HK-2 (cell line): ENCODE data around the gene BTBD2.

Source experiments
- DNase-seq: peaks from one replicate; pipeline ENCODE4 v3.0.0-alpha.2; 2018; ENCODE audit not compliant: unreplicated experiment

Gene BTBD2

GRCh38 chr19:2050991-2051772 lies 35.7 kb upstream of the BTBD2 start, which contains the start of gene MKNK2:
Gene MKNK2 (minus strand): TSS chr19:2051244. CDS start chr19:2050851, 393 bp downstream.
- peak; percentile 97 for DNase-seq

- DNase-seq = no peak
Measured at GRCh38 chr19:2050349-2050990, 35.0 kb upstream of the BTBD2 start.

- DNase-seq = peak; percentile 84
Measured at GRCh38 chr19:2049741-2050348, 34.3 kb upstream of the BTBD2 start.

GRCh38 chr19:2048959-2049740 lies 33.6 kb upstream of the BTBD2 start:
- no peak for DNase-seq

- DNase-seq = no peak
Measured at GRCh38 chr19:2048104-2048958, 32.8 kb upstream of the BTBD2 start.

- DNase-seq = peak; percentile 75
Measured at GRCh38 chr19:2047449-2048103, 32.1 kb upstream of the BTBD2 start.

GRCh38 chr19:2047076-2047448 lies 31.5 kb upstream of the BTBD2 start:
- no peak for DNase-seq

GRCh38 chr19:2046046-2046907 lies 30.8 kb upstream of the BTBD2 start:
- DNase-seq = no peak

- DNase-seq = no peak
Measured at GRCh38 chr19:2045501-2046045, 30.1 kb upstream of the BTBD2 start.

GRCh38 chr19:2044709-2045500 lies 29.4 kb upstream of the BTBD2 start:
- no peak for DNase-seq

GRCh38 chr19:2043961-2044708 lies 28.6 kb upstream of the BTBD2 start:
- no peak for DNase-seq

- DNase-seq = no peak
Measured at GRCh38 chr19:2043251-2043641, 27.7 kb upstream of the BTBD2 start.

GRCh38 chr19:2042485-2043250 lies 27.2 kb upstream of the BTBD2 start:
- DNase-seq = no peak

- peak; percentile 96 for DNase-seq
Measured at GRCh38 chr19:2041683-2042484, 26.4 kb upstream of the BTBD2 start.

- no peak for DNase-seq
Measured at GRCh38 chr19:2041433-2041682, 25.8 kb upstream of the BTBD2 start.

- no peak for DNase-seq
Measured at GRCh38 chr19:2040647-2041432, 25.3 kb upstream of the BTBD2 start.
